ENCODE results near the gene ASCC3.
"Not testable (repeated sequence)": the region's sequence is repeated elsewhere in the genome, so short reads cannot be mapped to it uniquely, and the experiment has no call there.

The ASCC3 gene

GRCh38 chr6:100880853-100881706 lies at the start of gene ASCC3:
TSS of gene ASCC3 (minus strand) at chr6:100881329. CDS start at chr6:100867997, 13,332 bp downstream.
- peak; percentile 85 for DNase-seq

DNA sequence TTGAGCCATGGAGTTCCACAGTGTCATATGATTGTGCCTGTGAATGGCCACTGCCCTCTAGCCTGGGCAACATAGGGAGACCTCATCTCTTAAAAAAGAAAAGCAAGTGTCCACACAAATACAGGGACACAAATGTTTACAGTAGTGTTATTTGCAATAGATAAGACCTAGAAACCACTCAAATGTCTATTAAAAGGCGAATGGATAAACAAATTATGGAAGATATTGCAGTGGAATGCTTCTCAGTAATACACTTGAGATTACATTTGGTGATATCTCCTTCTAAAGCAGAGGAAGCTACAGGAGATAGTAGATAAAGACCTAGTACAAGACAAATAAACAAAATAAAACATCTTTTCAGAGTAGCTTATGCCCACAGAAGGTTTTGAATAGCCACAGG lies 44.6 kb upstream of the ASCC3 start:
- DNase-seq: no peak

- no peak for DNase-seq
These were observed 43.6 kb upstream of the ASCC3 start for GRCh38 chr6:100924534-100925227.

DNA sequence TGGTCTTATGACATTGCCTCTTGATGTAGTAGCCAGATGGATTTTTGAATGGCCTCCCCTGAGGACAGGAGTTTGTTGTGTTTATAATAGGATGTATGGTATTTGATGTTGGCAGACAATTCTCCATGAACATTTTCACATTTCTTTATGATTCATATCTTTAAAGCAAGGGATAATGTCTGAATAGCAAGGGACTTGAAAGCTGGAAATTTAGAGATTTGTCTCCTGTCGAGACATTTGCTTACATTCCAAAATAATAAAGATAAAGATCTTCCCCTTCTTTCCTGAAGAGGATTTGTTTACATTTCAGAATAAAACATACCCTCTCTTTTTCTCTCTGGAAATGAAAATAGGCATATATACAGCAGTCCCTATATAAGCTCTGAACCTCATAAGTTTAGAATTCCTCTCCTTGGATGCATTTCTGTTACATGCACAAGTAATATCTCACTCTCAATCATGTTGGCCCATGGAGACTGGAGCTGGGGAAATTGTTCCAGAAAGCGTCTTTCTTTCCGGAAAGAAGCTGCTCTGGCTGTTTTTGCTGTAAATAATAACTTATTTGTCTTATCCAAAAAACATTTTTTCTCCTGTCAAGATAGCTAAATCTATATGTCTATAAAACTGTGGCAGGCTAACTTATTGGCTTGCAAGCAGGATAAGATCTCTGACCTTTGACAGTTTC lies 42.5 kb upstream of the ASCC3 start:
- no peak for DNase-seq

GRCh38 chr6:100920028-100920605 lies 39.0 kb upstream of the ASCC3 start:
- no peak for DNase-seq

DNA sequence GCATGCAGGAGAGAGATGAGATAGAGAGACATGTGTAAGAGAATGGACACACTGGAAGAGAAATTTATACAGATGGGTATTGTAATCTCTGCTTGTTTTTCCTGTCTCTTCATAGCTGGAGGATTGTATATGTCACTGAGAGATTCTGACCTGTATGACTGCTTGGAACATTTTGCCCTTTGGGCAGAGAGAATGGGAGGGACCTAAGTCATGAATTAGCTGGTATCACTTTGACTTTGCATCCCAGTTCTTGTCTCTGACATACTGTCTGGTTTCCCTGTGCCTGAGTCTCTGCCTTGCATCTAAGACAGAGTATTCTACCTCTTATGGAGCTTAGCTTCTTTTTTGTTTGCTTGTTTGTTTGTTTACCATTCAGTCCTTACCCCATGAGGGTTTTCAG lies 37.0 kb upstream of the ASCC3 start:
- DNase-seq: no peak

- DNase-seq: no peak
These were observed 34.7 kb upstream of the ASCC3 start for GRCh38 chr6:100915876-100916275.

GRCh38 chr6:100913400-100914276 lies 32.5 kb upstream of the ASCC3 start:
- no peak for DNase-seq

GRCh38 chr6:100906325-100906724 lies 25.2 kb upstream of the ASCC3 start:
- no peak for DNase-seq

- DNase-seq: no peak
These were observed 23.9 kb upstream of the ASCC3 start for GRCh38 chr6:100905067-100905466.

GRCh38 chr6:100904316-100904715 lies 23.2 kb upstream of the ASCC3 start:
- DNase-seq: no peak

- no peak for DNase-seq
These were observed 20.5 kb upstream of the ASCC3 start for GRCh38 chr6:100901582-100901981.

DNA sequence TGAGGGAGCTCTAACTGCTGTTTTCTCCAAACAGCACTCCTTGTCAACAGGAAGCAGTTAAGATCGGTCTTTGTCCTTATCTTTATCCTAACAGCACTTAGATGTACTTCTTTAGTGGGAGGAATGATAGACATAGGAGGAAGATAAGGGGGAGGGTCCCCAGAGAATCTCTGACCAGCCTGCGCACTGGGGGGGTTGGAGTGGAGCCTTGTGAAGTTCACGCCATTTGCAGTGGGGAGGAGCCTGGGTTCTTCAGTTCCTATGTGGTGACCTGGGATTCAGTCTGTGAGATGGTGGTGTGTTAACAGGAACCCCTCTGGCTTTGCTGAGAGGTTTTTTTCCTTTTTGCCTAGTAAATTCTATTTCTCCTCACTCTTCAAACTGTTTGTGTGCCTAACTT lies 18.1 kb upstream of the ASCC3 start:
- no peak for DNase-seq

GRCh38 chr6:100897671-100898070 lies 16.5 kb upstream of the ASCC3 start:
- DNase-seq: no peak

- no peak for DNase-seq
These were observed 12.6 kb upstream of the ASCC3 start for GRCh38 chr6:100893743-100894142.

GRCh38 chr6:100892693-100893092 lies 11.6 kb upstream of the ASCC3 start:
- no peak for DNase-seq

- no peak for DNase-seq
These were observed 11.0 kb upstream of the ASCC3 start for GRCh38 chr6:100892116-100892515.

- DNase-seq: no peak
These were observed 9.9 kb upstream of the ASCC3 start for GRCh38 chr6:100891079-100891478.

DNA sequence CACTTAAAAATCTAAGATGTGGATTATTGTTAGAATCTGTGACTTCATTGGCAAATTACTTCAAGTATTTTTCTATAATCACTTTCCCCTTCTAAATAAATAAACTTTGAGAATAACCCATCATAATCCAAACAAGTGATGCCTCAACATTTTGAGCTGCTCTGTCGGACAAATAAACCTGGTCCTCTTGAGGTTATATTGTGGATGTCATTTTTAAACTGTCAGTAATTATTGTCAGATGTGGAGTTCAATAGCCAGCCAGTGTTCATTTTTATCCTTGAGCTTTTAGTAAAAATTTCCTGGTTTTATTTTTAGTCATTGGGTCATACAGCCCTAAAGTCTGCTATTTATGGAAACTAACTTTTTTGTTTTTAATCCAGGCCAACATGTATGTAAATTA lies 9.5 kb upstream of the ASCC3 start:
- DNase-seq: not testable (repeated sequence)

GRCh38 chr6:100889351-100889750 lies 8.2 kb upstream of the ASCC3 start:
- no peak for DNase-seq

DNA sequence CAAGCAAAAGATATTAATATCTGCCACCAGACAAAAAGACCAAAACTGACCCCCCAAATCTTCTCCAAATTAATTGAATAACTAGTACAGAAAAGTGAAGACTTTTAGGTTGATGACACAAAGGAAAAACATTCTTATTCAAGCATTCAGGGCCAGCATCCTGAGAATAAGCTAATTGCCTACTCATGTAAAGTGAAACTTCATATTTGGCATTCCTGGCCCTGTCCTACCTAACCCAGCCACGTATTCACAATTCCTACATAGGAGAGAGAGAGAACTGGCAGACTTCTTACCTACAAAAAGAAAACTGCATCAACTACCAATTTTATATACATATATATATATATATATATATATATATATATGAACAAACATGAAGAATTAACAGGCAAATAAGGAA lies 4.9 kb upstream of the ASCC3 start:
- no peak for DNase-seq

DNA sequence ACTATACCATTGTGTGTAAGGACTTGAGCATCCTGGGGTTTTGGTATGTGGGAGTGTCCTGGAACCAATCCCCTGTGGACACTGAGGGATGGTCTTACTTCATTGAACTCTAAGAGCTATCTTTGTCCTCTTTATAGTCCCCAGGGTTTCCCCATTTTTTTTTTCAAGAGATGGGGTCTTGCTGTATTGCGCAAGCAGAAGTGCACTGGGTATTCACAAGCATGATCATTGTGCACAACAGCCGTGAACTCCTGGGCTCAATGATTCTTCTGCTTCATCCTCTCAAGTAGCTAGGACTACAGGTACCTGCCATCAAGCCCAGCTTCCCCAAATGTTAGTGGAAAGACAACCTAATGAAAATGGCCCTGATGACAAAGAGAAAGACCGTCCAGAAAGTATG lies 2.2 kb upstream of the ASCC3 start:
- no peak for DNase-seq

GRCh38 chr6:100881707-100882040 lies 545 bp upstream of the ASCC3 start:
- DNase-seq: no peak
